KMS-11 (cell line): ENCODE measurements around the gene CTRL.

Experiments used
- H2AFZ ChIP-seq: fragments of 200-600 bp; sonication (generic); 2 replicates; pipeline ENCODE4 v1.6.1; 2016; ENCODE audit warnings: antibody characterized with exemption, mixed run types, low read depth
- H3K27ac ChIP-seq: fragments of 200-600 bp; sonication (generic); 2 replicates; pipeline ENCODE4 v1.6.1; 2016; ENCODE audit warnings: mild to moderate bottlenecking, mixed run types
- H3K27me3 ChIP-seq: fragments of 200-600 bp; sonication (generic); 2 replicates; pipeline ENCODE4 v1.6.1; 2017; ENCODE audit warnings: mild to moderate bottlenecking, low read depth, mixed run types, moderate library complexity; ENCODE audit not compliant: insufficient read depth
- H3K36me3 ChIP-seq: fragments of 200-600 bp; sonication (generic); 2 replicates; pipeline ENCODE4 v1.6.1; 2017; ENCODE audit warnings: mild to moderate bottlenecking, mixed run types; ENCODE audit not compliant: insufficient read depth
- H3K4me1 ChIP-seq: fragments of 200-600 bp; sonication (generic); 2 replicates; pipeline ENCODE4 v1.6.1; 2016; ENCODE audit warnings: mild to moderate bottlenecking, low read depth, mixed run types; ENCODE audit not compliant: poor library complexity, severe bottlenecking
- H3K4me2 ChIP-seq: fragments of 200-600 bp; sonication (generic); 2 replicates; pipeline ENCODE4 v1.7.0; 2016; ENCODE audit warnings: mild to moderate bottlenecking, mixed run types
- H3K4me3 ChIP-seq: fragments of 200-600 bp; sonication (generic); IDR thresholded peaks from 2 replicates; pipeline ENCODE4 v1.6.1; 2017; ENCODE audit warnings: low read depth, low read length, mixed read lengths; ENCODE audit not compliant: insufficient read depth
- H3K79me2 ChIP-seq: fragments of 200-600 bp; sonication (generic); 2 replicates; pipeline ENCODE4 v1.6.1; 2016; ENCODE audit warnings: low read depth, mixed run types; ENCODE audit not compliant: insufficient read depth
- H3K9ac ChIP-seq: fragments of 200-600 bp; sonication (generic); 2 replicates; pipeline ENCODE4 v1.6.1; 2016; ENCODE audit warnings: mild to moderate bottlenecking, mixed run types
- H4K20me1 ChIP-seq: fragments of 200-600 bp; sonication (generic); 2 replicates; pipeline ENCODE4 v1.6.1; 2016; ENCODE audit warnings: mild to moderate bottlenecking, mixed run types; ENCODE audit not compliant: insufficient read depth
- TF ChIP-seq, protein P1 (sequence below): fragments of 200-600 bp; sonication (generic); conservative IDR thresholded peaks from 2 replicates; pipeline ENCODE4 v1.6.1; 2017; ENCODE audit warnings: low read depth, mild to moderate bottlenecking, antibody characterized with exemption, low read length, moderate library complexity, mixed read lengths

CTRL gene

DNA sequence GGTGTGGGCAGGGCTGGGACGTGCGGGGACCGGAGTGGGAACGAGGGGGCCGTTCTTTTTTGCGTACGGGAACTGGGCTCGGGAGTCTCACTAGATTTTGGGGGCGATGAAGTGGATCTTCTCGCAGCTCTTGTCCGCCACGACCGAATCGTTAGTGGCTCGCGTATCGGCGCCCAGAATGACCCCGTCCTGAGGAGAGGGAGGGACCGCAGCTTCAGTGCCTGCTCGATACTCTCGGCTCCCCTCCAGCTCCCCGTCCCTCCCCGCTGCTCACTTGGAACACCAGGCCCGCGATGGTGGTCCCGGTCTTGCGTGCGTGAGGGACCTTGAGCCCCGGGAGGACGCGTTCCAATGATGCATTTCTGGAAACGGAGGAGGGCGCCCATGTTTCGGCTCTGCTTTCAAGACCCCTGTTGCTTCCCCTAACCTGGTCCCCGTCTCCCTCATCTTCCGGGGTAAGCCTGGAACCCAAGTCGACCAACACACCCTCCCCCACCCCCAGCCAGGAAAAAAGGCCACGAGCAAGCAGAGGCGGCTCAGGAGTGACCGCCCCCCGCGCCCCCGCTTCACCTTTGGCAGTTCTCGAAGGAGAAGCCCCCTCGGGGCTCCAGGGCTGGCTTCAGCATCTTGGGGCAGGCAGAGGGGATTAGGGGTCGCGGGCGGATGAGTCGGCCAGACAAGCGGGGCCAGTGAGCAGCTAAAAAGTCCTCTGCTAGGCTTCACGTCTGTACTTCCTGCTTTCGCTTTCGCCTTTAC is 4.6 kb upstream of the CTRL start, which contains the start of gene PSMB10:
PSMB10 (minus strand) TSS at position 727 of the 756 bp plus-strand sequence; CDS start at position 626, 101 bp downstream.
- Histone ChIP-seq H3K4me1 (peaks cover 16% of the 10 kb centered on the region), H3K36me3 (no peaks in the 10 kb centered on the region), H2AFZ (peak within 1 kb of the TSS; percentile 35), H4K20me1 (no peaks in the 10 kb centered on the region), H3K79me2 (peaks cover 12% of the 10 kb centered on the region; the same call in 1 of the 2 replicates), H3K4me2 (peak within 1 kb of the TSS; percentile 85), H3K4me3 (no peak within 1 kb of the TSS), H3K9ac (peak within 1 kb of the TSS; percentile 80), H3K27ac (peak within 1 kb of the TSS; percentile 78), H3K27me3 (no peaks in the 10 kb centered on the region)
- TF ChIP-seq, protein P1, sequence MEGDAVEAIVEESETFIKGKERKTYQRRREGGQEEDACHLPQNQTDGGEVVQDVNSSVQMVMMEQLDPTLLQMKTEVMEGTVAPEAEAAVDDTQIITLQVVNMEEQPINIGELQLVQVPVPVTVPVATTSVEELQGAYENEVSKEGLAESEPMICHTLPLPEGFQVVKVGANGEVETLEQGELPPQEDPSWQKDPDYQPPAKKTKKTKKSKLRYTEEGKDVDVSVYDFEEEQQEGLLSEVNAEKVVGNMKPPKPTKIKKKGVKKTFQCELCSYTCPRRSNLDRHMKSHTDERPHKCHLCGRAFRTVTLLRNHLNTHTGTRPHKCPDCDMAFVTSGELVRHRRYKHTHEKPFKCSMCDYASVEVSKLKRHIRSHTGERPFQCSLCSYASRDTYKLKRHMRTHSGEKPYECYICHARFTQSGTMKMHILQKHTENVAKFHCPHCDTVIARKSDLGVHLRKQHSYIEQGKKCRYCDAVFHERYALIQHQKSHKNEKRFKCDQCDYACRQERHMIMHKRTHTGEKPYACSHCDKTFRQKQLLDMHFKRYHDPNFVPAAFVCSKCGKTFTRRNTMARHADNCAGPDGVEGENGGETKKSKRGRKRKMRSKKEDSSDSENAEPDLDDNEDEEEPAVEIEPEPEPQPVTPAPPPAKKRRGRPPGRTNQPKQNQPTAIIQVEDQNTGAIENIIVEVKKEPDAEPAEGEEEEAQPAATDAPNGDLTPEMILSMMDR: no peak

DNA sequence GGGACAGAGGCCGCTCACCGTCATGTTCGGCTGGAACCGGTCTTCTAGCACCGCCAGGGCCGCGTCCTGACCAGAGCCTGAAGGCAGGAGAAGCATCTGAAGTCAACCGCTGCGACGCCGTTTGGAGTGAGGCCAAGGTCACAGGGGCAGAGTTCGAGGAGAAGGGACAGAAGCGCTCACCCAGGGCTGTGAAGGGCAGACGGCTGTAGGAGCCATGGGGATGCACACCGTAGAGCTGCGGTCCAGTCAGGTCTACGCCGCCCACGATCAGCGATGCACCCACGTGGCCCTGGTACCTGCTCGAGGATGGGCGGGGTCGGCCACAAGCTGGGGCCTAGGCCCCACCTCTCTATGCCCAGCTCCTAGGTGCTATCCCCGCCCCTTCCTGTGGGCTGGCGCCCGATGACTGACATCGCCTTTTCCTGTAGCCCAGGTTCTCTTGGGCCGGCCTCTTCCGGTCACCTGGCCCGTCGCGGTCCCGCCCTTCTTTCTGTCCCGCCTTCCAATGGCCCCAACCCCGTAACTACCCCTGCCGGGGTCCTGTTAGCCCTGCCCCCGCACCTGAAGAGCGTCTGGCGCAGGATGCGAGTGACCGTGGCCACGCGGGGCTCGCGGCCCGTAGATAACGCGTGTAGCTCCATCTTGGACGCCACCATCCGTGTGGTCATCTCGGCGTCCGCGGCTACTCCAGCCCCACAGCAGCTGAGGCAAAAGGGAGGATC is 3.9 kb upstream of the CTRL start:
- Histone ChIP-seq H3K4me1 (peaks cover 16% of the 10 kb centered on the region), H3K4me2 (peak overlapping the region; percentile 85; the same call in 1 of the 2 replicates), H3K36me3 (no peaks in the 10 kb centered on the region), H3K27ac (peak overlapping the region; percentile 78), H3K79me2 (peaks cover 12% of the 10 kb centered on the region; the same call in 1 of the 2 replicates), H3K4me3 (no peak overlapping the region), H4K20me1 (no peaks in the 10 kb centered on the region), H2AFZ (peak overlapping the region; percentile 29; the same call in 1 of the 2 replicates), H3K9ac (peak overlapping the region; percentile 80), H3K27me3 (no peaks in the 10 kb centered on the region)
- TF ChIP-seq, protein P1: no peak

DNA sequence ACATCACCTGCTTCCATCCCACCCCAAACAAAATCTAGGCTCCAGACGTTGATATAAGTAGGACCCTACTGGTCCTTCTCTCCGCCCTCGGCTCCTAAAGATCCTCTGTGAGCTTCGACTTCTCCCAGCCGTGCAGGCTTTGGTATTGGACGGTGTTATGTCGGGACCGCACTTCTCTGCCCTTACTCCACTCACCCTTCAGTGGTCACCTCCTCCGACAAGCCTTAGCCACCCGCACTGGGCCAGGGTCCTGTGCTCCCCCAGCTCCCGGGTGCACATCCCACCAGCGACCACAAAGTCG is 3.4 kb upstream of the CTRL start:
- peak overlapping the region; percentile 15; the same call in 1 of the 2 replicates for H2AFZ ChIP-seq
- H3K4me1 ChIP-seq: peaks cover 16% of the 10 kb centered on the region
- TF ChIP-seq, protein P1: no peak
- peak overlapping the region; percentile 67; the same call in 1 of the 2 replicates for H3K4me2 ChIP-seq
- peaks cover 12% of the 10 kb centered on the region; the same call in 1 of the 2 replicates for H3K79me2 ChIP-seq
- H4K20me1 ChIP-seq: no peaks in the 10 kb centered on the region
- no peaks in the 10 kb centered on the region for H3K36me3 ChIP-seq
- no peak overlapping the region for H3K4me3 ChIP-seq
- H3K27ac ChIP-seq: 0 out of 2 replicates have a peak overlapping the region, but pooled peaks have one; percentile 4
- peak overlapping the region; percentile 80; the same call in 1 of the 2 replicates for H3K9ac ChIP-seq
- no peaks in the 10 kb centered on the region for H3K27me3 ChIP-seq

DNA sequence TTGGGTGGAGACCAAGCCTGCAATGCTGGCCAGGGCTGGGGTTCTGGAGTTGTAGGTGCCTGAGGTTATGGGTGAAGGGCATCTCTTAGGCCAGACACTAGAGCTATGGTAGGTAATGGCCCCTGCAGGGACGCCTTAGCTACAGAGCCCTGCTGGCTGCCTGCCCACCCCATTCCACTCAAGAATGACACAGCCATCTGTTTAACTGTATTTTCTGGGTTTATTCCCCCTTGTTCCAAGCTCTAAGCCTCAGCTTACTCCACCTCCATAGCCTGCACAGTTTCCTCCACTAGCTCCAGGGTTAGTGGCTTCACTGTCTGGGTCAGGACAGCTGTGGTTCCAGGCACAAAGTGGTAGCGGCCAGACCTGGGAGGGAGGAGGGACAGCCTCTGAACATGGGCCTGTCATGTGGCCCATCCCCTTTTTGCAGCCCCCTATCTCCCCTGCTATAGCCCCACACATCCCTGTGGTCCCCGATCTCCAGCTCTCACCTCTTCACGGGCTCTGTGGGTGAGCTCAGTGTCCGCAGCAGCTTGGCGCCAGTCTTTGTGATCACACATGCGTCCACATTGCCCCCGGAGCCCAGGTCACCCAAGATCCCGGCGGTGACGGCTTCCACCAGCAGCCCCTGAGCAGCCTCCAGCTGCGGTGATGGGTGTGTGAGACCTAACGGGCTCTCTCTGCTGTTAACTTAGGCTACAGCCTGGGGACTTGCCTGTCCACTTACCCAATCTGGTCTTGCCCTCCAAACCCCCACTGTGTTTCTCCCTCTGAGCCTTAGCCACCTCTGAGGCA is 2.8 kb upstream of the CTRL start:
- peaks cover 12% of the 10 kb centered on the region; the same call in 1 of the 2 replicates for H3K79me2 ChIP-seq
- no peaks in the 10 kb centered on the region for H4K20me1 ChIP-seq
- H3K4me1 ChIP-seq: peaks cover 16% of the 10 kb centered on the region
- no peaks in the 10 kb centered on the region for H3K27me3 ChIP-seq
- no peak overlapping the region for H2AFZ ChIP-seq
- no peak overlapping the region for H3K4me3 ChIP-seq
- TF ChIP-seq, protein P1: no peak
- H3K36me3 ChIP-seq: no peaks in the 10 kb centered on the region
- H3K27ac ChIP-seq: no peak overlapping the region
- H3K4me2 ChIP-seq: peak overlapping the region; percentile 67; the same call in 1 of the 2 replicates
- no peak overlapping the region for H3K9ac ChIP-seq
